Measurements from ENCODE around the gene NDUFB10.

NDUFB10 gene

DNA sequence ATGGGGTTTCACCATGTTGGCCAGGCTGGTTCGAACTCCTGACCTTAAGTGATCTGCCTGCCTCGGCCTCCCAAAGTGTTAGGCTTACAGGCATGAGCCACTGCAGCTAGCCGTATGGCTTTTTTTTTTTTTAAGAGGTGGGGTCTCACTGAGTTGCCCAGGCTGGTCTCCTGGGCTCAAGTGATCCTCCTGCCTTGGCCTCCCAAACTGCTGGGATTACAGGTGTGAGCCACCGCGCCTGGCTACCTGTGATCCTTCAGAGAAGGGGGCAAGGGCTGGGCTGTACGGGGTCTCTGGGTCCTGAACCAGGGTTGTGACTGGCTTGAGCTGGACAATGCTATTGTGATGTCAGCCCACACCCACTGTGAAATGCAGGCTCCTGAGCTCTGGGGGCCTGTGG is 7.1 kb downstream of the NDUFB10 start, which contains the start of gene RNF151:
Gene RNF151 (plus strand): TSS at position 397 of the 400 bp plus-strand sequence. CDS start 26 bp downstream, outside the sequence.
- Histone ChIP-seq H2AFZ (ENCODE audit: low read depth, low read length) (no peak within 1 kb of the TSS), H3K9ac (ENCODE audit: low read depth, low read length) (peak within 1 kb of the TSS; percentile 91), H3K79me2 (ENCODE audit: insufficient read depth, low read length) (peaks cover 54% of the 10 kb centered on the region), H3K27ac (ENCODE audit: low read length) (peak within 1 kb of the TSS; percentile 86), H3K36me3 (ENCODE audit: insufficient read depth, low read length) (peaks cover 27% of the 10 kb centered on the region), H3K4me1 (ENCODE audit: insufficient read depth, low read length) (peaks cover 54% of the 10 kb centered on the region), H3K4me2 (ENCODE audit: insufficient read depth, low read length) (peak within 1 kb of the TSS; percentile 96), H4K20me1 (ENCODE audit: insufficient read depth, low read length) (peaks cover 23% of the 10 kb centered on the region), H3K27me3 (ENCODE audit: insufficient read depth, low read length, poor library complexity) (no peaks in the 10 kb centered on the region), H3K9me3 (ENCODE audit: insufficient read depth, low read length, severe bottlenecking) (no peaks in the 10 kb centered on the region), H3K4me3 (ENCODE audit: low read depth in 1 of 2, low read length in 2 of 2) (peak within 1 kb of the TSS; percentile 47 to 74; a peak in 3 of 4 replicates)
- ATAC-seq (ENCODE audit: insufficient read depth, low read depth) (no peak), DNase-seq (no peak)
- TF ChIP-seq, protein P1, sequence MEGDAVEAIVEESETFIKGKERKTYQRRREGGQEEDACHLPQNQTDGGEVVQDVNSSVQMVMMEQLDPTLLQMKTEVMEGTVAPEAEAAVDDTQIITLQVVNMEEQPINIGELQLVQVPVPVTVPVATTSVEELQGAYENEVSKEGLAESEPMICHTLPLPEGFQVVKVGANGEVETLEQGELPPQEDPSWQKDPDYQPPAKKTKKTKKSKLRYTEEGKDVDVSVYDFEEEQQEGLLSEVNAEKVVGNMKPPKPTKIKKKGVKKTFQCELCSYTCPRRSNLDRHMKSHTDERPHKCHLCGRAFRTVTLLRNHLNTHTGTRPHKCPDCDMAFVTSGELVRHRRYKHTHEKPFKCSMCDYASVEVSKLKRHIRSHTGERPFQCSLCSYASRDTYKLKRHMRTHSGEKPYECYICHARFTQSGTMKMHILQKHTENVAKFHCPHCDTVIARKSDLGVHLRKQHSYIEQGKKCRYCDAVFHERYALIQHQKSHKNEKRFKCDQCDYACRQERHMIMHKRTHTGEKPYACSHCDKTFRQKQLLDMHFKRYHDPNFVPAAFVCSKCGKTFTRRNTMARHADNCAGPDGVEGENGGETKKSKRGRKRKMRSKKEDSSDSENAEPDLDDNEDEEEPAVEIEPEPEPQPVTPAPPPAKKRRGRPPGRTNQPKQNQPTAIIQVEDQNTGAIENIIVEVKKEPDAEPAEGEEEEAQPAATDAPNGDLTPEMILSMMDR (IDR thresholded peaks at IDR 0.05; ENCODE audit: borderline replicate concordance, extremely low read depth, low read length, poor library complexity, severe bottlenecking) = no peak
- no peak for TF ChIP-seq EZH2 (IDR thresholded peaks at IDR 0.05; ENCODE audit: borderline replicate concordance, low read depth, low read length, severe bottlenecking)

DNA sequence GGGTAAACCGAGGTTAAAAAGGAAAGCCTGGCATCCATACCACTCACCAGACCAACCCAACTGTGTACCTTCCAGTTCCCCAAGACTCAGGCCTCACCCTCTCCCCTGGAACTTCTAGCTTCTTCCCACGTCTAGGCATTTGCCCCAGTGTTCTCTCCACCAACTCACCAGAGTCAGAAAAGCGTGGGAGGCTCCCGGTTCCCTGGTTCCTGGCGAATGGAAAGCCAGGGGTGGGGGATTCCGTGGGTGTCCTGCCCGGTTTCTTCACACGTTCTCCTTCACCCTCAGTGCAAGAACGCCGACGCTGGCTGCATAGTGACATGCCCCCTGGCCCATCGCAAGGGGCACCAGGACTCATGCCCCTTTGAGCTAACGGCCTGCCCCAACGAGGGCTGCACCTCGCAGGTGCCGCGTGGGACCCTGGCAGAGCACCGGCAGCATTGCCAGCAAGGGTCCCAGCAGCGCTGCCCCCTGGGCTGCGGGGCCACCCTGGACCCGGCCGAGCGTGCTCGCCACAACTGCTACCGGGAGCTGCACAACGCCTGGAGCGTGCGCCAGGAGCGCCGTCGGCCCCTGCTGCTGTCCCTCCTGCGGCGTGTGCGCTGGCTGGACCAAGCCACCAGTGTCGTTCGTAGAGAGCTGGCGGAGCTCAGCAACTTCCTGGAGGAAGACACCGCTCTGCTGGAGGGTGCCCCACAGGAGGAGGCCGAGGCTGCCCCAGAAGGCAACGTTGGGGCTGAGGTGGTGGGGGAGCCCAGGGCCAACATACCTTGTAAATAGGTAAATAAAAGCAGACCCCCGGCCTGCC is 9.0 kb downstream of the NDUFB10 start:
- ATAC-seq (ENCODE audit: insufficient read depth, low read depth) = no peak
- H3K4me2 ChIP-seq (ENCODE audit: insufficient read depth, low read length) = no peak overlapping the region
- DNase-seq = no peak
- H4K20me1 ChIP-seq (ENCODE audit: insufficient read depth, low read length) = peaks cover 17% of the 10 kb centered on the region
- H3K27ac ChIP-seq (ENCODE audit: low read length) = no peak overlapping the region
- no peaks in the 10 kb centered on the region for H3K27me3 ChIP-seq (ENCODE audit: insufficient read depth, low read length, poor library complexity)
- peaks cover 8% of the 10 kb centered on the region for H3K36me3 ChIP-seq (ENCODE audit: insufficient read depth, low read length)
- peaks cover 57% of the 10 kb centered on the region for H3K79me2 ChIP-seq (ENCODE audit: insufficient read depth, low read length)
- no peak overlapping the region for H3K4me3 ChIP-seq (ENCODE audit: low read depth in 1 of 2, low read length in 2 of 2)
- H3K9ac ChIP-seq (ENCODE audit: low read depth, low read length) = no peak overlapping the region
- H3K9me3 ChIP-seq (ENCODE audit: insufficient read depth, low read length, severe bottlenecking) = no peaks in the 10 kb centered on the region
- no peak overlapping the region for H2AFZ ChIP-seq (ENCODE audit: low read depth, low read length)
- peaks cover 46% of the 10 kb centered on the region for H3K4me1 ChIP-seq (ENCODE audit: insufficient read depth, low read length)
- TF ChIP-seq, protein P1 (IDR thresholded peaks at IDR 0.05; ENCODE audit: borderline replicate concordance, extremely low read depth, low read length, poor library complexity, severe bottlenecking) = no peak
- no peak for TF ChIP-seq EZH2 (IDR thresholded peaks at IDR 0.05; ENCODE audit: borderline replicate concordance, low read depth, low read length, severe bottlenecking)

DNA sequence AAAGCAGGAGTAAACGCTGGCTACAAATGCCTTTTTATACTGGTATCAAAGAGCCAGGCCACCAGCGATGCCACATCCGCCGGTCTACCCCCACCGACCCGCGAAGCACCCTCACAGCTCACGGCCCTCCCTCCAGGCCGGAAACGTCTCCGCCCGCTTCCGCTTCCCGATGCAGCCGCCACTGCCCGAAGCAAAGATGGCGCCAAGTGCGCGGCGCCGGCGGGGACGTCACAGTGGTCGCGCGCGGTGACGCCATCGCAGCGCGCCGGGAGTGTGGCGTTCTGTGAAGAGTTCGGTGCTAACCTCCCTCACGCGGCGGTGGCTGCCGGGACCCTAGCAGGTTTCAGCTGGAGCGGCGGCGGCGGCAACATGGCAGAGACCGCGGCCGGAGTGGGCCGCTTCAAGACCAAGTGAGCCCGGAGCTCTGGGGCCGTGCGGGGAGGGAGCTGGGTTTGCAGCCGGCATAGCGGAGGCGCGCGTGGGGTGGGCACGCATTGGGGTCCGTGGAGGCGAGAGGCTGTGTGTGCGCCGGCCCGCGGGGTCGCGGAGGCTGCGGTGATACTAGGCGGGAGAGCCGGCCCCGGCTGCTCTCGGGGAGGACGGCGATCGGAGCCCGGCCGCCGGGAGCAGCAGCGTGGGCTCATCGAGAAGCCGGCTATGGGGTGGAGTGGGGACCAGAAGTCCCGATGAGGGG is 12.6 kb downstream of the NDUFB10 start, which contains the start of gene TBL3:
Gene TBL3 (plus strand): TSS at position 258 of the 694 bp plus-strand sequence. CDS start 112 bp downstream, at position 370.
- Histone ChIP-seq H3K79me2 (ENCODE audit: insufficient read depth, low read length) (peaks cover 43% of the 10 kb centered on the region), H3K9me3 (ENCODE audit: insufficient read depth, low read length, severe bottlenecking) (no peaks in the 10 kb centered on the region), H3K9ac (ENCODE audit: low read depth, low read length) (peak within 1 kb of the TSS; percentile 74), H3K4me1 (ENCODE audit: insufficient read depth, low read length) (peaks cover 34% of the 10 kb centered on the region), H2AFZ (ENCODE audit: low read depth, low read length) (peak within 1 kb of the TSS; percentile 70), H3K27me3 (ENCODE audit: insufficient read depth, low read length, poor library complexity) (no peaks in the 10 kb centered on the region), H3K36me3 (ENCODE audit: insufficient read depth, low read length) (peaks cover 31% of the 10 kb centered on the region), H3K4me2 (ENCODE audit: insufficient read depth, low read length) (peak within 1 kb of the TSS; percentile 99), H3K4me3 (ENCODE audit: low read depth in 1 of 2, low read length in 2 of 2) (peak within 1 kb of the TSS; percentile 65 to 73), H3K27ac (ENCODE audit: low read length) (peak within 1 kb of the TSS; percentile 91), H4K20me1 (ENCODE audit: insufficient read depth, low read length) (peaks cover 31% of the 10 kb centered on the region)
- TF ChIP-seq, protein P1 (IDR thresholded peaks at IDR 0.05; ENCODE audit: borderline replicate concordance, extremely low read depth, low read length, poor library complexity, severe bottlenecking) = no peak
- TF ChIP-seq EZH2 (IDR thresholded peaks at IDR 0.05; ENCODE audit: borderline replicate concordance, low read depth, low read length, severe bottlenecking) = no peak
- ATAC-seq (ENCODE audit: insufficient read depth, low read depth) (peak; percentile 96), DNase-seq (peak; percentile 97)
